Right lobe of liver (tissue), 4 donors: Measurements from ENCODE around the gene RPUSD3.

ENCODE experiments used
- CTCF ChIP-seq, 4 donors: fragments of 200-600 bp in 3 of 4; fragments of 450-650 bp in 1 of 4; IDR thresholded peaks; one replicate each; pipeline versions ENCODE4 v1.5.1 to v1.8.0; 2016 to 2022; ENCODE audit warnings: antibody characterized with exemption in 4 of 4, mild to moderate bottlenecking in 2 of 4
- POLR2A ChIP-seq: fragments of 450-650 bp; IDR thresholded peaks from one replicate; pipeline ENCODE4 v1.6.1; 2017; ENCODE audit warnings: antibody characterized with exemption, mild to moderate bottlenecking
- donor health status: DM: no; HTN: no; CAD: no.
- donor health status: DM: no; HTN: no; CAD: no.
- donor health status: DM: no; HTN: yes; CAD: no.

GRCh38 chr3:9838856-9839255 is 5.0 kb downstream of the RPUSD3 start:
- TF ChIP-seq CTCF (IDR thresholded peaks at IDR 0.05), result no peak
- no peak for TF ChIP-seq POLR2A
